RWPE1 (cell line): ENCODE data around the gene SPATA2.
A peak's percentile ranks its signal among the peaks of the same experiment; 100 is the strongest.

Experiments used
- CTCF ChIA-PET: fragments of 350-600 bp; sonication (Branson Sonifier 250); formaldehyde crosslinking; extraction: SDS; loops from one replicate; lab custom pipeline; 2021; lab: Yijun Ruan, JAX
- POLR2A ChIA-PET: fragments of 400-600 bp; formaldehyde crosslinking; extraction: SDS; loops from one replicate; lab custom pipeline; 2020; ENCODE audit warnings: antibody characterized with exemption; ENCODE audit not compliant: low non-redundant PET; lab: Yijun Ruan, JAX
- DNase-seq: peaks from one replicate; pipeline ENCODE4 v3.0.0; 2012; ENCODE audit warnings: low spot score
- H3K27ac ChIP-seq: fragments of 450-650 bp; 2 replicates; pipeline ENCODE4 v1.5.1; 2017
- TF ChIP-seq, protein P1 (sequence below): fragments of 450-650 bp; conservative IDR thresholded peaks from 2 replicates; pipeline ENCODE4 v1.5.1; 2017; ENCODE audit warnings: low read depth, mild to moderate bottlenecking

Gene SPATA2

DNA sequence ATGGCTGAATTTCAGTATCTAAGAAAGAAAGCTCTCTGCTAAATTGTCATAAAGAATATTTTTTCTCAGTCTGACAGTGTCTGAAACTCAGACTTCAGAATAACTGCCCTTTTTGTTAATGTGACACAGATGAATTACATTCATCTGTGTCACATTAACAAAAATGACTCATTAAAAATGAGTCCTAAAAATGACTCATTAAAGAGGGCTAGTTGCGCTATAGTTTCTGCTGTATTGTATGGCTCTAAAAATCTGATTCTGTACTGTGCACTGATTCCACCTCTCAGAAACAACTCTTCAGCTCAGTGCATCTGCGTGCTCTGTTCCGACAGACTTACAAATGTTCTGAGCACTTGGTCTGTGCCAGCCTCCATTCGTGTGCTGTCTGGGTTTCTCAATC lies 35.8 kb upstream of the SPATA2 start:
- H3K27ac ChIP-seq, result peak overlapping the region; percentile 34
- TF ChIP-seq, protein P1, sequence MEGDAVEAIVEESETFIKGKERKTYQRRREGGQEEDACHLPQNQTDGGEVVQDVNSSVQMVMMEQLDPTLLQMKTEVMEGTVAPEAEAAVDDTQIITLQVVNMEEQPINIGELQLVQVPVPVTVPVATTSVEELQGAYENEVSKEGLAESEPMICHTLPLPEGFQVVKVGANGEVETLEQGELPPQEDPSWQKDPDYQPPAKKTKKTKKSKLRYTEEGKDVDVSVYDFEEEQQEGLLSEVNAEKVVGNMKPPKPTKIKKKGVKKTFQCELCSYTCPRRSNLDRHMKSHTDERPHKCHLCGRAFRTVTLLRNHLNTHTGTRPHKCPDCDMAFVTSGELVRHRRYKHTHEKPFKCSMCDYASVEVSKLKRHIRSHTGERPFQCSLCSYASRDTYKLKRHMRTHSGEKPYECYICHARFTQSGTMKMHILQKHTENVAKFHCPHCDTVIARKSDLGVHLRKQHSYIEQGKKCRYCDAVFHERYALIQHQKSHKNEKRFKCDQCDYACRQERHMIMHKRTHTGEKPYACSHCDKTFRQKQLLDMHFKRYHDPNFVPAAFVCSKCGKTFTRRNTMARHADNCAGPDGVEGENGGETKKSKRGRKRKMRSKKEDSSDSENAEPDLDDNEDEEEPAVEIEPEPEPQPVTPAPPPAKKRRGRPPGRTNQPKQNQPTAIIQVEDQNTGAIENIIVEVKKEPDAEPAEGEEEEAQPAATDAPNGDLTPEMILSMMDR, result no peak
- ChIA-PET POLR2A (interaction anchor here (1.4 kb wide), 1 partner anchor 13 kb away, joined by 7 read pairs; no protein-coding TSS in a partner anchor), CTCF (interaction anchor here (0.6 to 2.6 kb wide), 4 partner anchors 16 to 607 kb away, joined by 3 to 12 read pairs (median 6); no protein-coding TSS in a partner anchor)
- no peak for DNase-seq

DNA sequence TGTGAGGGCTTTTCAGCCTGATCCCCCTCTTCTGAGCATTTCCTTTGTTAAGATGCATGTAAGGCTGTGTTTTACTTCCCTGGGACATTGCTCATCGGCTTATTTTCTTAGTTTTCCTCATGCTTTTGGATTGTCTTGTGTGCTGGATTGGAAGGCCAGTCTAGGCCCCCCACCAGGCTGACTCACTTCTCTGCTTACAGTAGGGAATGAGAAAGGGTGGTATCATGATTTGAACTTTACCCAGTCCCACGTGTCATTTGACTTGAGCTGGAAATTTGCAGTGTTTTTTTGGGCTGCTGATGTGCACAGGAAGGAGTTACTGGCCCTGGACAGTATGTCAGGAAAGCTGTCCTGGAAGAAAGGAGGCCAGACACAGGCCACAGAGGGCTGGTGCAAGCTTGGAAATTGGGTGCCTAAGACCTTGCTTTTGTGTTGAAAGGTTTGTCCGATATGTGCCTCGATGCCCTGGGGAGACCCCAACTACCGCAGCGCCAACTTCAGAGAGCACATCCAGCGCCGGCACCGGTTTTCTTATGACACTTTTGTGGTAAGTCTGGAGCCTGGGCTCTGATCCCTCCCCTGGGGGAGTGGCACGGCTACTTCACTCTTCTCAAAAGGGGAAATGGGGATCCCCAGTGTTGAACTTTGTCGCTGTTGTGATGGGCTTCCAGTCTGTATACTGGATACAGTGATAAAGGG lies 33.6 kb upstream of the SPATA2 start:
- H3K27ac ChIP-seq, result peak overlapping the region; percentile 20; the same call in 1 of the 2 replicates
- TF ChIP-seq, protein P1, result no peak
- POLR2A ChIA-PET, result no interaction called here
- DNase-seq, result no peak
- CTCF ChIA-PET, result interaction anchor here (1.1 kb wide), 1 partner anchor 30 kb away, joined by 5 read pairs; no protein-coding TSS in a partner anchor

DNA sequence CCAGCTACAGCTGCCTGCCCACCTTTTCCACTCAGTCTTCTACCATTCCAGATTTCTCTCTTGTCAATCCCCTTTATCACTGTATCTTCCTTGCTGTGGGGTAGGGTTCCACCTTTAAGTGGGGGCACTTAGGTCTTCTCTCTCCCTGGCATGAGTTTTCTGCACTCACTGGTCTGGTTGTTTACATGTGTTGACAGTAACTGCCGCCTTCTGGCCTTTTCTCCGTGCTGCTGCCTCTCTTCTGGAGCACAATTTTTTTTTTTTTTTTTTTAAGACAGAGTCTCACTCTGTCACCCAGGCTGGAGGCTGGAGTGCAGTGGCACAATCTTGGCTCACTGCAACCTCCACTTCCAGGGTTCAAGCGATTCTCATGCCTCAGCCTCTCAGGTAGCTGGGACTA lies 32.8 kb upstream of the SPATA2 start:
- DNase-seq, result no peak
- TF ChIP-seq, protein P1, result no peak
- no peak overlapping the region for H3K27ac ChIP-seq
- ChIA-PET POLR2A (interaction anchor here (0.7 kb wide), 1 partner anchor 9 kb away, joined by 5 read pairs; no protein-coding TSS in a partner anchor), CTCF (interaction anchor here (0.6 to 1.1 kb wide), 2 partner anchors 31 to 34 kb away, joined by 3 to 5 read pairs; no protein-coding TSS in a partner anchor)

DNA sequence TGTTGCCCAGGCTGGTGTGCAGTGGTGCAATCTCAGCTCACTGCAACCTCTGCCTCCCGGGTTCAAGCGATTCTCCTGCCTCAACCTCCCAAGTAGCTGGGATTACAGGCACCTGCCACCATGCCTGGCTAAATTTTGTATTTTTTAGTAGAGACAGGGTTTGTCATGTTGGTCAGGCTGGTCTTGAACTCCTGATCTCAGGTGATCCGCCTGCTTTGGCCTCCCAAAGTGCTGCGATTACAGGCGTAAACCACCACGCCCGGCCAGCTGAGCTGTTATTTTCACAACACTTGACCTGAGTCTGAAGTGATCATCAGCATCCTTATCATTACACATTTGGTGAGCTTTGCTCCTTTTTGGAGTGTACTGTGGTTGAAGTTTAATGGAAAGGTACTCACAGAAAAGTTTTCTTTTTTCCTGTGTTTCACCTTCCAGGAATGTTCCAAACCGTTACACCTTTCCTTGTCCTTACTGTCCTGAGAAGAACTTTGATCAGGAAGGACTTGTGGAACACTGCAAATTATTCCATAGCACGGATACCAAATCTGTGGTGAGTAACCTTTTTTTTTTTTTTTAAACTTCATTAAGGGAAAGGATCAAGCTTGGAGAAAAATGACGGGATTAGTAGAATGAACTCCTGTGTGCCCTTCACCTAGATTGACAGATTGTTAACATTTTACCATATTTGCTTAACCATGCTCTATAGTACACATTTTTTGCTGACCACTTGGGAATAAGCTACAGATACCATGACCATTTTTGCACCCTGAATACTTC lies 30.6 kb upstream of the SPATA2 start:
- TF ChIP-seq, protein P1, result no peak
- no peak overlapping the region for H3K27ac ChIP-seq
- POLR2A ChIA-PET, result interaction anchor here (0.7 kb wide), 1 partner anchor 26 kb away, joined by 5 read pairs; no protein-coding TSS in a partner anchor
- CTCF ChIA-PET, result interaction anchor here (0.6 to 1.3 kb wide), 3 partner anchors 33 to 308 kb away, joined by 3 to 5 read pairs (median 4); no protein-coding TSS in a partner anchor
- no peak for DNase-seq

DNA sequence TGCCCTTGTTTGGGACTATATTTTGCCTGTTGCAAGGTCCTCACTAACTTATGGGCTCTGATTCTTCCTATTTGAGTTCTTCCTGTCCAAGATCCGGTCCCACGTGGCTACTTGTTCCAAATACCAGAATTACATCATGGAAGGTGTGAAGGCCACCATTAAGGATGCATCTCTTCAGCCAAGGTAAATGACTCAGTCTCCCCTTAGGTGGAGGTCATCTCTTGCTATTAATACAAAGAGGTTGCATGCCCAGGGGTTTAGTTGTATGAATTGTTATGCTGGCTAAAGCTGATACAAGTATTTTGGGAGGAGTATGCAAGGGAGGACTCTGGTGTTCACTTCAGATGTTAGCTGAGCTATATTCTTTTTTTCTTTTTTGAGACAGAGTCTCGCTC lies 30.0 kb upstream of the SPATA2 start:
- H3K27ac ChIP-seq, result no peak overlapping the region
- DNase-seq, result no peak
- POLR2A ChIA-PET, result no interaction called here
- CTCF ChIA-PET, result interaction anchor here (0.6 to 1.3 kb wide), 2 partner anchors 34 to 126 kb away, joined by 3 to 5 read pairs; no protein-coding TSS in a partner anchor
- TF ChIP-seq, protein P1, result no peak

DNA sequence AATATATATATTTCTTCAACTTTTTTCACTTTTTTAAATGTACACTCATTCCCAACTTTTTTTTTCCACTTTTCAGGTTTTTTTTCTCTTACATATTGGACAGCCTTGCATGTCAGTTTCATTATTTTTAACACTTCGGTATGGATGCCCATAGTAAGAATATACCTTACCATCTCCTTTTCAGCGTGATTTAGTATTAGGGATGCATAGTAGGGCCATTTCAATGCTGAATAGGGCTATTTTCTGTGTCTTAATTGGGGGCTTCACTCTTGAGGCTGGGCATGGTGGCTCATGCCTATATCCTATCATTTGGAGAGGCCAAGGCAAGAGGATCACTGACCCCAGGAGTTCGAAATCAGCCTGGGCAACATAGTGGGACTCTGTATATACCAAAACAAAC lies 27.6 kb upstream of the SPATA2 start:
- no peak overlapping the region for H3K27ac ChIP-seq
- TF ChIP-seq, protein P1, result no peak
- ChIA-PET CTCF (interaction anchor here (0.5 to 1.8 kb wide), 4 partner anchors 33 to 129 kb away, joined by 4 to 18 read pairs (median 4); no protein-coding TSS in a partner anchor), POLR2A (interaction anchor here (0.7 to 0.8 kb wide), 2 partner anchors 27 to 402 kb away, joined by 3 to 9 read pairs; no protein-coding TSS in a partner anchor)
- no peak for DNase-seq
